ENCODE measurements around the gene CTNNA3. TPM values are rescaled to one million over a fixed set of nuclear protein-coding genes. Genes with fewer than 3 reads are reported as not detected.

CTNNA3 gene
- total RNA-seq, 1 experiment from 2014 or later, result 0.32 TPM

DNA sequence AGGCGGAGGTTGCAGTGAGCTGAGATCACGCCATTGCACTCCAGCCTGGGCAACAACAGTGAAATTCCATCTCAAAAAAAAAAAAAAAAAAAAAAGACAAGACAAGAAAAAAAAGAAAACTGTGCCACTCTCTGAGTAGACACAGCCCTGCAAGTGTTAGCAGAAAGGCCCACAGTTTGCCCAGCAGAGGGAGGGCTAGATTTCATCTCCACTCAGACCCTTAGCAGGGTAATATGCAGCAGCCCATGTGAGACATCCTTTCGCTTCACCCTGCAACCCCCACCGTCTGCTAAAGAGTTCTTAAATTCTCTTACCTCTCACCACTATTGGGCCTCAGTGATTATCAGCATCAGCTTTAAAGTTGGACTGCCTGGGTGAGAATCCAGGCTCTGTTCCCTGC, 38.2 kb downstream of the CTNNA3 start:
- peak; percentile 46; the same call in 1 of the 2 replicates for ATAC-seq
- ChIA-PET POLR2A (no interaction called here), RAD21 (ENCODE audit: low non-redundant PET in 1 of 2, low total read pairs in 2 of 2, uncharacterized antibody in 2 of 2, unreplicated experiment in 2 of 2) (no interaction called here), CTCF (no interaction called here)
- no TSS peak for BruUV-seq (replicated peaks)
- Histone ChIP-seq H3K9me3 (ENCODE audit: control insufficient read depth in 1 of 2, insufficient read depth in 1 of 2, low read depth in 1 of 2, low read length in 2 of 2) (no peaks in the 10 kb centered on the region), H3K9me2 (ENCODE audit: insufficient read depth) (no peaks in the 10 kb centered on the region), H3K79me2 (ENCODE audit: insufficient read depth, low read length) (no peaks in the 10 kb centered on the region), H3K4me2 (ENCODE audit: low read length) (no peak overlapping the region), H3K4me1 (ENCODE audit: control insufficient read depth in 1 of 2, insufficient read depth in 2 of 2, low read length in 2 of 2) (no peaks in the 10 kb centered on the region; a peak in 1 of 4 replicates), H3K9ac (ENCODE audit: low read length) (no peak overlapping the region), H3K27me3 (ENCODE audit: insufficient read depth, low read length) (no peaks in the 10 kb centered on the region), H3K27ac (ENCODE audit: low read depth, low read length) (no peak overlapping the region), H2AFZ (ENCODE audit: low read depth, low read length, poor library complexity, severe bottlenecking) (no peak overlapping the region), H4K20me1 (ENCODE audit: insufficient read depth) (no peaks in the 10 kb centered on the region), H3K36me3 (ENCODE audit: control insufficient read depth in 1 of 2, insufficient read depth in 2 of 2, low read length in 2 of 2) (no peaks in the 10 kb centered on the region), H3K4me3 (replicated peaks in 1 of 2; ENCODE audit: low read depth in 1 of 2, low read length in 2 of 2) (no peak overlapping the region)
- intact Hi-C loops (cut with micrococcal nuclease), result no loop called here
- DNase-seq (ENCODE audit: low read depth, low spot score), result no peak
- TF ChIP-seq REST (IDR thresholded peaks at IDR 0.05; ENCODE audit: low read depth) (no peak), RAD21 (IDR thresholded peaks at IDR 0.05; ENCODE audit: low read depth) (peak; percentile 11; the same call in 1 of the 2 replicates)
- TF ChIP-seq, protein P1, sequence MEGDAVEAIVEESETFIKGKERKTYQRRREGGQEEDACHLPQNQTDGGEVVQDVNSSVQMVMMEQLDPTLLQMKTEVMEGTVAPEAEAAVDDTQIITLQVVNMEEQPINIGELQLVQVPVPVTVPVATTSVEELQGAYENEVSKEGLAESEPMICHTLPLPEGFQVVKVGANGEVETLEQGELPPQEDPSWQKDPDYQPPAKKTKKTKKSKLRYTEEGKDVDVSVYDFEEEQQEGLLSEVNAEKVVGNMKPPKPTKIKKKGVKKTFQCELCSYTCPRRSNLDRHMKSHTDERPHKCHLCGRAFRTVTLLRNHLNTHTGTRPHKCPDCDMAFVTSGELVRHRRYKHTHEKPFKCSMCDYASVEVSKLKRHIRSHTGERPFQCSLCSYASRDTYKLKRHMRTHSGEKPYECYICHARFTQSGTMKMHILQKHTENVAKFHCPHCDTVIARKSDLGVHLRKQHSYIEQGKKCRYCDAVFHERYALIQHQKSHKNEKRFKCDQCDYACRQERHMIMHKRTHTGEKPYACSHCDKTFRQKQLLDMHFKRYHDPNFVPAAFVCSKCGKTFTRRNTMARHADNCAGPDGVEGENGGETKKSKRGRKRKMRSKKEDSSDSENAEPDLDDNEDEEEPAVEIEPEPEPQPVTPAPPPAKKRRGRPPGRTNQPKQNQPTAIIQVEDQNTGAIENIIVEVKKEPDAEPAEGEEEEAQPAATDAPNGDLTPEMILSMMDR (IDR thresholded peaks at IDR 0.05 in 2 of 3, conservative IDR thresholded peaks at IDR 0.05 in 1 of 3; ENCODE audit: borderline replicate concordance in 1 of 3, insufficient read depth in 1 of 3, low read depth in 2 of 3, low read length in 2 of 3), result 0 out of 6 replicates have a peak, but pooled peaks of 1 of the 3 experiments have one; percentile 8
